Keratinocyte (primary cell): Measurements from ENCODE around the gene PFKM.

Source experiments
- EZH2 ChIP-seq: IDR thresholded peaks from one replicate; pipeline ENCODE4 v1.6.1; 2012; ENCODE audit warnings: inconsistent platforms, mild to moderate bottlenecking, low read length, moderate library complexity
- TF ChIP-seq, protein P1 (sequence below), 3 experiments: IDR thresholded peaks in 1 of 3; conservative IDR thresholded peaks in 1 of 3; optimal IDR thresholded peaks in 1 of 3; 2 replicates in 2 of 3; 3 replicates in 1 of 3; pipeline versions ENCODE3 to v1.5.1; 2011; ENCODE audit warnings: low read length in 3 of 3, mild to moderate bottlenecking in 3 of 3, moderate library complexity in 2 of 3, control low read depth in 1 of 3, inconsistent platforms in 1 of 3; ENCODE audit not compliant: insufficient read depth in 2 of 3; ENCODE audit errors: extremely low read depth in 1 of 3

GRCh38 chr12:48132826-48133225 is 13.7 kb downstream of the PFKM start:
- TF ChIP-seq, protein P1, sequence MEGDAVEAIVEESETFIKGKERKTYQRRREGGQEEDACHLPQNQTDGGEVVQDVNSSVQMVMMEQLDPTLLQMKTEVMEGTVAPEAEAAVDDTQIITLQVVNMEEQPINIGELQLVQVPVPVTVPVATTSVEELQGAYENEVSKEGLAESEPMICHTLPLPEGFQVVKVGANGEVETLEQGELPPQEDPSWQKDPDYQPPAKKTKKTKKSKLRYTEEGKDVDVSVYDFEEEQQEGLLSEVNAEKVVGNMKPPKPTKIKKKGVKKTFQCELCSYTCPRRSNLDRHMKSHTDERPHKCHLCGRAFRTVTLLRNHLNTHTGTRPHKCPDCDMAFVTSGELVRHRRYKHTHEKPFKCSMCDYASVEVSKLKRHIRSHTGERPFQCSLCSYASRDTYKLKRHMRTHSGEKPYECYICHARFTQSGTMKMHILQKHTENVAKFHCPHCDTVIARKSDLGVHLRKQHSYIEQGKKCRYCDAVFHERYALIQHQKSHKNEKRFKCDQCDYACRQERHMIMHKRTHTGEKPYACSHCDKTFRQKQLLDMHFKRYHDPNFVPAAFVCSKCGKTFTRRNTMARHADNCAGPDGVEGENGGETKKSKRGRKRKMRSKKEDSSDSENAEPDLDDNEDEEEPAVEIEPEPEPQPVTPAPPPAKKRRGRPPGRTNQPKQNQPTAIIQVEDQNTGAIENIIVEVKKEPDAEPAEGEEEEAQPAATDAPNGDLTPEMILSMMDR (optimal IDR thresholded peaks at IDR 0.05 in 1 of 3, IDR thresholded peaks at IDR 0.05 in 1 of 3, conservative IDR thresholded peaks at IDR 0.05 in 1 of 3; ENCODE audit: extremely low read depth in 1 of 3, insufficient read depth in 2 of 3, low read length in 3 of 3): no peak
- TF ChIP-seq EZH2: no peak
